GM10266 (cell line): ENCODE data around the gene MSRB3.

ENCODE experiments used
- DNase-seq: peaks from one replicate; pipeline ENCODE4 v3.0.0; 2012; ENCODE audit errors: extremely low spot score
- TF ChIP-seq, protein P1 (sequence below): IDR thresholded peaks from 2 replicates; pipeline ENCODE4 v1.5.1; 2012; ENCODE audit warnings: mild to moderate bottlenecking, low read depth; ENCODE audit not compliant: control insufficient read depth, insufficient read depth; ENCODE audit errors: missing control alignments

Gene MSRB3

DNA sequence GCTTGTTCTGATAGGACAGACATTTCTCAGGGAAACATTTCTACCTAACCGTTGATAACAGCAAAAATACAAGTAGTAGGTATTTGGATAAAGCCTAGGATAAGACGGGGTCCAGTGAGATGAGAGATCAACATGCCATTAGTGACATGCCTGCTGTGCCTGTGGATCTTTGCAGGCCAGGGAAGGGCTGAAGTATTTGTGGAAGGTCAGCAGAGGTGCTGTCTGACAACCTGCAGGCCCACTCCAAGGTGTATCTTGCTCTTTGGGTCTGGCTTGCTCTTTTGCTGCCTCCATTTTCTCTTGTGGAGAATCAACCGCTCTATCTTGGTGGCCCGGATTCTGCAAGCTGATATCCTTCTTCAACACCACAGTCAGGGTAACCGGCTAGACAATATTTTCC is 46.7 kb downstream of the MSRB3 start:
- DNase-seq = no peak
- TF ChIP-seq, protein P1, sequence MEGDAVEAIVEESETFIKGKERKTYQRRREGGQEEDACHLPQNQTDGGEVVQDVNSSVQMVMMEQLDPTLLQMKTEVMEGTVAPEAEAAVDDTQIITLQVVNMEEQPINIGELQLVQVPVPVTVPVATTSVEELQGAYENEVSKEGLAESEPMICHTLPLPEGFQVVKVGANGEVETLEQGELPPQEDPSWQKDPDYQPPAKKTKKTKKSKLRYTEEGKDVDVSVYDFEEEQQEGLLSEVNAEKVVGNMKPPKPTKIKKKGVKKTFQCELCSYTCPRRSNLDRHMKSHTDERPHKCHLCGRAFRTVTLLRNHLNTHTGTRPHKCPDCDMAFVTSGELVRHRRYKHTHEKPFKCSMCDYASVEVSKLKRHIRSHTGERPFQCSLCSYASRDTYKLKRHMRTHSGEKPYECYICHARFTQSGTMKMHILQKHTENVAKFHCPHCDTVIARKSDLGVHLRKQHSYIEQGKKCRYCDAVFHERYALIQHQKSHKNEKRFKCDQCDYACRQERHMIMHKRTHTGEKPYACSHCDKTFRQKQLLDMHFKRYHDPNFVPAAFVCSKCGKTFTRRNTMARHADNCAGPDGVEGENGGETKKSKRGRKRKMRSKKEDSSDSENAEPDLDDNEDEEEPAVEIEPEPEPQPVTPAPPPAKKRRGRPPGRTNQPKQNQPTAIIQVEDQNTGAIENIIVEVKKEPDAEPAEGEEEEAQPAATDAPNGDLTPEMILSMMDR = no peak

DNA sequence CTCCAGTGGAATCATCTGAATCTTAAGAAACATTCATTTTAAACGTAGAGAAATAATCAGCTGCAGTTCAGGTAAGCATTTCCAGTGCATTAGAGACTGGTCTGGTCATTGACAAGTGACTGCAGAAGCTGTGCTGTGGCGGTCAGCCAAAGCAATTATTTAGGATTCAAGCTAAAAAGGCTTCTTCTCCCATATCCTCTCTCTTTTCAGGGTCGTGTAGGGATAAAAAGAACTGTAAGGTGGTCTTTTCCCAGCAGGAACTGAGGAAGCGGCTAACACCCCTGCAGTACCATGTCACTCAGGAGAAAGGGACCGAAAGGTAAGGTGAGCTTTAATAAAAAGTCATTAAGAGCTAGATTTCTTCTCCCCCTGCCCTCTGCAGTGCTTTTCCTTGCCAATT is 48.1 kb downstream of the MSRB3 start:
- TF ChIP-seq, protein P1 = no peak
- DNase-seq = no peak

DNA sequence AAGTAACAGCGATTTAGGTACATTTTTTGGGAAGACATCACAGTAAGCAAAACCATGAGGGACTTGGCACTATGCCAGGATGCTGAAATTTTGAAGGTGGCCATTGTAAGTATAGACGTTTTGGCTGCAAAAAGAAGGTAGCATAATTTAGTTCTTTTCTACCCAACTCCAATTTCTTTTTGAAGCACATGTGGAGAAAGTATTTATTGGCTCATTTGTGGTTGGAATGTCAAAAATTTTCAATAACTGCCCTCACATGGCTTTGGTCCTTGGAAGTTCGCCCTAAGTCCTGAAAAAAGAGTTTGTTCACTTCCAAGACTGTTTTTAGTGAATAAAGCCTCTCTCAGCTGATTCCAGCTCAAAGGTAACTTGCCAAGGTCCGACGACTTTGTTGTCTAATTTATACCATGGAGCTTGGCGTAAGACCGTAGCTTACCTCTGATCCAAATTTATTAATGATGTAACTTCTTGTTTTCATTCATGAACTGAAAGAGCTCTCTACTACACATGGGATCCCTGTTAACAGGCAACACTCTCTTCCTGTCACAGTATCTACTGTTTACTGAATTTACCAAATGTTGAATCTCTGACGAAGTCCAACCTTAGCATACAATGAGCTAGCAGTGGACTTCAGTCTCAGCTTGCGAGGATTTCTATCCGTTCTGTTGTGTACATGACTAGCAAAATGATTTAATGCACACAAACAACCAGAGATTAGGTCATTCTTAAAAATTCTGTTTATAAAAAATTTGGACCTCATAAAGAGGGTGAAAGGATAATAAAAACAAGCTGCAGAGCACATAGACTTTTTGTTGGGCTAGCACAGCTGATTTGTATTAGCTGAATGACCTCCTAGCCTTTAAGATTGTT is 49.0 kb downstream of the MSRB3 start:
- DNase-seq = no peak
- TF ChIP-seq, protein P1 = no peak

DNA sequence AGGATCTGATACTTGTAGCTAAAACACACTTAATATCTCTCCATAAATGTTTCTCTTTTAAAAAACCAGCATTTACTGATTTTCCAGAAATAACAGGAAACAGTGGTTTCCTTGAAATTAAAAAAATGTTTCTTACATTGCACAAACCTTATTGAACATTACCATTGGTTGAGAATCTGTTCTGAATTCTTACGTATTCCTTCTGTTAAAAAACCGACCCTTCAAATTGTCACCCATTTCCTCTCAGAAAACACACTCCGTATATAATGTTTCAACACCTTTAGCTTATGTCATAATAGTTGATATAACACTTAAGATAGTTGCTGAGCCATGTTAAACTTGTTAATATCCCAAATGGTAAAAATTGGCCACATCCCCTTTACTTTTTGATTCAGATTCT is 51.2 kb downstream of the MSRB3 start:
- DNase-seq = no peak
- TF ChIP-seq, protein P1 = no peak

DNA sequence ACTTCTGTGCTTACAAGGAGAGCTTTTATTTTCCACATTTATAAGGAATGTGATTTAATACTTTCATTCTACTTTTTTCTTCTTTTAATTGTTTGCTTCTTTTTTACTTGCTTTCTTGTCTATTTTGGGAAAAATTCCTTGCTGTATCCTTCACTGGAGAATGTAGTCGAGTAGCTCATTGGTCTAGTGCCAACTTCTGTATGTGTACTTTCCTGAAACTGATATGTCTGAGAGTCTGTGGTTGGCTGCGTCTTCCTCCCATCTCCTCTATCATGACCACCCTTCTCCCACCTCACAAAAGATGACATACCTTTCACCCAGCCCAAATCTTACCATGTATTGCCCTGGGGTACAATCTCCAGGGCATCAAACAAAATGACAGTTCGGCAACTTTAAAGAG is 51.8 kb downstream of the MSRB3 start:
- no peak for DNase-seq
- TF ChIP-seq, protein P1 = no peak

DNA sequence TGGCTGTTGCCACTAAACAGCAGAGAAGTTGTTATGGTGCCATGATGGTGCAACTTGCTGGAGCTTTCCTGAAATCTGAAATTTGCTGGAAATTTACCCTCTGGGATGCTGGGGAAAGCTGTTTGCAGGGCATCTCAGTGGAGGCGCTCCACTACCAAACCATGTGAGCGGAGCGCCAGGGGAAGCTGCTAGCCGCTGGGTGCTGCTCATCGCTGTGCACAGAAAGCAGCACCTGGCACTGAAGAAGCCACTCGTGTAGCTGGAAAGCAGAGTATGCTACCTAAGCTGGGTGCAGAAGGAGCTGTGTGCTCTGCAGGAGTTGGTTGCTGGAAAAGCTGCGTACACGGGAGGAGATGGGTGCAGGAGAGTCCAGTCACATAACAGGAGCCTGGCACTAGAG is 53.0 kb downstream of the MSRB3 start:
- DNase-seq = no peak

DNA sequence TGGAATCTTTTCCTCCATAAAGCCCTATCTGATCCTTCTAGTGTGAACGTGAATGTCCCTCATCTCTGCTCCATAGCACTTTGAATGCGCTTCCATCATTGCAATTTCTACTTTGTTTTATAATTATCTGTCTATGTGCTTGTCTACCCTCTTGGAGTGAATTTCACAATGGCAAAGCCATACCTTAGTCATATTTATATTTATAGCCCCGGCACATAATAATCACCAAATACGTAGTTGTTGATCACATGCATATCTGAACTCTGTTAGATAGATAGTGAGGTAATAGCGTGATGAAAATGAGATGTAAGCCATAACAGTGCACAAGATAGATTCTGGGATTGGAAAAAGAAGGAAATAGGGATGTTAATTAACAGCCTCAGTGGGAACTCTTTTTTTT is 55.2 kb downstream of the MSRB3 start:
- TF ChIP-seq, protein P1 = no peak
- no peak for DNase-seq

More for the DNA sequence above, 53.0 kb downstream of the MSRB3 start:
- TF ChIP-seq, protein P1 = no peak
